Adrenal gland (tissue), 12 donors: ENCODE data around the gene CHRNB2. TPM values are rescaled to one million over a fixed set of nuclear protein-coding genes. Genes with fewer than 3 reads are reported as not detected.
A peak's percentile ranks its signal among the peaks of the same experiment; 100 is the strongest.

Source experiments
- DNase-seq, 7 donors: peaks; one replicate each; pipeline ENCODE4 v3.0.0-alpha.2; 2019 to 2020
- H3K27ac ChIP-seq, 5 donors: fragments of 200-600 bp; sonication (generic) in 4 of 5; 1 replicate in 3 of 5; 2 replicates in 2 of 5; pipeline versions ENCODE4 v1.5.1 to v1.8.0; 2016 to 2020; ENCODE audit warnings: mild to moderate bottlenecking in 1 of 5
- H3K27me3 ChIP-seq: fragments of 200-600 bp; 2 replicates; pipeline ENCODE4 v1.8.0; 2021
- H3K36me3 ChIP-seq, 2 donors: fragments of 200-600 bp; replicated peaks in 1 of 2; 1 replicate in 1 of 2; 2 replicates in 1 of 2; pipeline versions ENCODE4 v1.5.1 to v1.8.0; 2018 to 2022
- H3K4me1 ChIP-seq, 2 donors: fragments of 200-600 bp; replicated peaks in 1 of 2; 1 replicate in 1 of 2; 2 replicates in 1 of 2; pipeline versions ENCODE4 v1.5.1 to v1.8.0; 2018 to 2021
- H3K4me3 ChIP-seq, 4 donors: fragments of 200-600 bp; sonication (generic) in 3 of 4; one replicate each; pipeline ENCODE4 v1.5.1; 2016 to 2018
- H3K9me3 ChIP-seq, 3 donors: fragments of 200-600 bp; sonication (generic) in 1 of 3; replicated peaks in 1 of 3; 1 replicate in 2 of 3; 2 replicates in 1 of 3; pipeline versions ENCODE4 v1.5.1 to v1.8.0; 2016 to 2021
- POLR2A ChIP-seq, 2 donors: fragments of 450-650 bp; IDR thresholded peaks; one replicate each; pipeline ENCODE4 v1.6.1; 2017; ENCODE audit warnings: antibody characterized with exemption in 2 of 2, mild to moderate bottlenecking in 2 of 2, moderate library complexity in 1 of 2
- WGBS, 4 donors: extraction: QIAGEN DNeasy Blood & Tissue Kit in 2 of 4; methylation state at CpG; one replicate each; pipeline versions ENCODE4 v1.1.5 to v1.1.7; 2013 to 2017; 5-methylcytosine and 5-hydroxymethylcytosine counted together
- intact Hi-C, 2 donors: fragments of 100-400 bp; cut with DNase I; formaldehyde crosslinking; loops; one replicate each; pipeline versions ENCODE4 v1.14.1 to v1.15.0; 2022 to 2023
- polyA plus RNA-seq, 3 donors: library from polyadenylated mRNA; stranded (reverse); fragments of 200-250 nt in 2 of 3; fragments of 350-450 nt in 1 of 3; fragmentation: Illumina TruSeq in 1 of 3; extraction: RNeasy Lipid Tissue Mini Kit (QIAGEN cat#74804) in 1 of 3; gene quantifications; one replicate each; pipeline ENCODE4 v1.2.3, GENCODE V29; 2013 to 2014
- total RNA-seq, 9 donors: library from RNA; depleted of rRNA in 4 of 9; stranded (reverse); fragments of >200 nt in 4 of 9; fragments of 120-200 nt in 1 of 9; fragmentation: NEBNext Ultra II Directional in 1 of 9; extraction: Animal tissue kit (Norgen Biotek cat#: 25700) in 1 of 9; gene quantifications; one replicate each; pipeline versions ENCODE4 v1.1.0 to v1.2.4, GENCODE V29; 2013 to 2023
- TF ChIP-seq, protein P1 (sequence below), 6 experiments: fragments of 450-650 bp in 4 of 6; fragments of 200-600 bp in 2 of 6; sonication (generic) in 1 of 6; IDR thresholded peaks; 1 replicate in 5 of 6; 2 replicates in 1 of 6; pipeline versions ENCODE4 v1.5.1 to v1.8.0; 2016 to 2021; ENCODE audit warnings: antibody characterized with exemption in 6 of 6, mild to moderate bottlenecking in 2 of 6, moderate library complexity in 1 of 6
- donor health status: healthy with polysubstance abuse.
- donor health status: Bipolar disorder and iron deficiency.
- donor health status: DM: yes; HTN: yes; CAD: no.
- donor health status: DM: no; HTN: no; CAD: no.
- donor health status: DM: no; HTN: no; CAD: no.
- donor health status: DM: yes; HTN: yes; CAD: no.

The CHRNB2 gene
- total and polyA plus RNA-seq, 12 donors: 0.06 to 2.2 (median 0.74) TPM

- 81 to 94% (median 90%) methylated on average over 5 of the region's 5 CpGs for WGBS, 4 donors
- TF ChIP-seq, protein P1, sequence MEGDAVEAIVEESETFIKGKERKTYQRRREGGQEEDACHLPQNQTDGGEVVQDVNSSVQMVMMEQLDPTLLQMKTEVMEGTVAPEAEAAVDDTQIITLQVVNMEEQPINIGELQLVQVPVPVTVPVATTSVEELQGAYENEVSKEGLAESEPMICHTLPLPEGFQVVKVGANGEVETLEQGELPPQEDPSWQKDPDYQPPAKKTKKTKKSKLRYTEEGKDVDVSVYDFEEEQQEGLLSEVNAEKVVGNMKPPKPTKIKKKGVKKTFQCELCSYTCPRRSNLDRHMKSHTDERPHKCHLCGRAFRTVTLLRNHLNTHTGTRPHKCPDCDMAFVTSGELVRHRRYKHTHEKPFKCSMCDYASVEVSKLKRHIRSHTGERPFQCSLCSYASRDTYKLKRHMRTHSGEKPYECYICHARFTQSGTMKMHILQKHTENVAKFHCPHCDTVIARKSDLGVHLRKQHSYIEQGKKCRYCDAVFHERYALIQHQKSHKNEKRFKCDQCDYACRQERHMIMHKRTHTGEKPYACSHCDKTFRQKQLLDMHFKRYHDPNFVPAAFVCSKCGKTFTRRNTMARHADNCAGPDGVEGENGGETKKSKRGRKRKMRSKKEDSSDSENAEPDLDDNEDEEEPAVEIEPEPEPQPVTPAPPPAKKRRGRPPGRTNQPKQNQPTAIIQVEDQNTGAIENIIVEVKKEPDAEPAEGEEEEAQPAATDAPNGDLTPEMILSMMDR (IDR thresholded peaks at IDR 0.05): no peak
- TF ChIP-seq POLR2A (IDR thresholded peaks at IDR 0.05): no peak
- H3K4me3 ChIP-seq: no peak overlapping the region
- no peak for DNase-seq
- H3K27ac ChIP-seq: no peak overlapping the region
- H3K36me3 ChIP-seq: no peaks in the 10 kb centered on the region
- peaks cover 11 to 19% of the 10 kb centered on the region in 2 donors for H3K4me1 ChIP-seq
- no peaks in the 10 kb centered on the region for H3K9me3 ChIP-seq
- no peaks in the 10 kb centered on the region for H3K27me3 ChIP-seq
- intact Hi-C loops: no loop called here
These were observed 54.3 kb downstream of the CHRNB2 start for GRCh38 chr1:154621875-154622274.

- DNase-seq: no peak
- intact Hi-C loops: no loop called here
- TF ChIP-seq, protein P1 (IDR thresholded peaks at IDR 0.05): no peak
- TF ChIP-seq POLR2A (IDR thresholded peaks at IDR 0.05): no peak
- no peak overlapping the region for H3K4me3 ChIP-seq
- H3K27me3 ChIP-seq: no peaks in the 10 kb centered on the region
- H3K4me1 ChIP-seq: peaks cover 6 to 16% of the 10 kb centered on the region in 2 donors
- no peaks in the 10 kb centered on the region for H3K9me3 ChIP-seq
- H3K36me3 ChIP-seq: no peaks in the 10 kb centered on the region
- no peak overlapping the region for H3K27ac ChIP-seq
These were observed 55.0 kb downstream of the CHRNB2 start for GRCh38 chr1:154622503-154623039.

DNA sequence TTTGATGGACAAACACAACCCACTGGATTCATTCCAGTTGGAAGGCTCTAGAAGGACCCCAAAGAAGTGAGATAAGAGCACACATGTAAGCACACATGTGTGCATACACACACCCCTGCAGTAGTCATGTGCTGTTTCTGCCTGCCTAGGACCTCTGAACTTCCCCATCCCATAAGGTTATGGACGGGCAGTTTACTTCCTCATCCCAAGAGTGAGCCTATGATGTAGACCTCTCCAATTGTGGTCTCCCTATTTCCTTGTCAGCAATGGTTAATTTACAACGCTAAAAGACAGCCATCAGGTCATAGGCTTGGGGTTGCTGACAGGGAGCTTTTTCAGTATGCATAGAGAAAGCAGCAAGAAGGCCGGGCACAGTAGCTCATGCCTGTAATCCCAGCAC, 55.8 kb downstream of the CHRNB2 start:
- TF ChIP-seq POLR2A (IDR thresholded peaks at IDR 0.05): no peak
- TF ChIP-seq, protein P1 (IDR thresholded peaks at IDR 0.05): no peak
- WGBS, 4 donors: 63 to 91% (median 86%) methylated on average over 2 to 3 of the region's 3 CpGs
- intact Hi-C loops: no loop called here
- Histone ChIP-seq H3K4me1 (peaks cover 6 to 16% of the 10 kb centered on the region in 2 donors), H3K36me3 (no peaks in the 10 kb centered on the region), H3K4me3 (no peak overlapping the region), H3K9me3 (no peaks in the 10 kb centered on the region), H3K27ac (peak overlapping the region in 1 of 5 donors; percentile 31), H3K27me3 (no peaks in the 10 kb centered on the region)
- peak in 1 of 7 donors; percentile 19 for DNase-seq

GRCh38 chr1:154624746-154625643, 57.4 kb downstream of the CHRNB2 start:
- TF ChIP-seq, protein P1 (IDR thresholded peaks at IDR 0.05): no peak
- no peak for TF ChIP-seq POLR2A (IDR thresholded peaks at IDR 0.05)
- no peak overlapping the region for H3K27ac ChIP-seq
- H3K4me3 ChIP-seq: no peak overlapping the region
- H3K36me3 ChIP-seq: no peaks in the 10 kb centered on the region
- no peaks in the 10 kb centered on the region for H3K27me3 ChIP-seq
- WGBS, 4 donors: 91 to 94% (median 93%) methylated on average over 8 of the region's 8 CpGs
- intact Hi-C loops: no loop called here
- H3K4me1 ChIP-seq: peaks cover 6 to 16% of the 10 kb centered on the region in 2 donors
- no peak for DNase-seq
- H3K9me3 ChIP-seq: no peaks in the 10 kb centered on the region
